Neural progenitor cell (in vitro differentiated cells): ENCODE measurements around the gene CEP68. TPM values are rescaled to one million over a fixed set of nuclear protein-coding genes. Genes with fewer than 3 reads are reported as not detected.

Experiments
- DNase-seq: peaks from one replicate; pipeline ENCODE4 v3.0.0-alpha.2; 2016; ENCODE audit warnings: low spot score
- H2AFZ ChIP-seq: fragments of 200-600 bp; sonication (generic); replicated peaks from 2 replicates; pipeline ENCODE4 v1.6.1; 2016; ENCODE audit warnings: antibody characterized with exemption
- H3F3A ChIP-seq: fragments of 200-600 bp; sonication (generic); 2 replicates; pipeline ENCODE4 v1.6.1; 2016; ENCODE audit warnings: antibody characterized with exemption, low read depth
- H3K27ac ChIP-seq: fragments of 200-600 bp; sonication (generic); 2 replicates; pipeline ENCODE4 v1.5.1; 2016; ENCODE audit warnings: mild to moderate bottlenecking
- H3K27me3 ChIP-seq: fragments of 200-600 bp; sonication (generic); 2 replicates; pipeline ENCODE4 v1.6.1; 2016; ENCODE audit warnings: mild to moderate bottlenecking, moderate library complexity
- H3K36me3 ChIP-seq: fragments of 200-600 bp; sonication (generic); 2 replicates; pipeline ENCODE4 v1.5.1; 2016
- H3K4me1 ChIP-seq: fragments of 200-600 bp; sonication (generic); 2 replicates; pipeline ENCODE4 v1.6.1; 2016; ENCODE audit warnings: mixed run types
- H3K4me2 ChIP-seq: fragments of 200-600 bp; sonication (generic); 2 replicates; pipeline ENCODE4 v1.6.1; 2016
- H3K4me3 ChIP-seq: fragments of 200-600 bp; sonication (generic); 2 replicates; pipeline ENCODE4 v1.5.1; 2016
- H3K79me2 ChIP-seq: fragments of 200-600 bp; sonication (generic); 2 replicates; pipeline ENCODE4 v1.6.1; 2016; ENCODE audit warnings: low read depth
- H3K9ac ChIP-seq: fragments of 200-600 bp; sonication (generic); 2 replicates; pipeline ENCODE4 v1.6.1; 2016
- H3K9me3 ChIP-seq: fragments of 200-600 bp; sonication (generic); 2 replicates; pipeline ENCODE4 v1.5.1; 2016; ENCODE audit warnings: low read depth
- H4K20me1 ChIP-seq: fragments of 200-600 bp; sonication (generic); 2 replicates; pipeline ENCODE4 v1.6.1; 2016; ENCODE audit warnings: low read depth
- H3K27ac Mint-ChIP-seq: 3 replicates; pipeline ENCODE4 v1.8.0; 2021; ENCODE audit warnings: mixed read lengths
- H3K27me3 Mint-ChIP-seq: 2 replicates; pipeline ENCODE4 v1.8.0; 2022; ENCODE audit warnings: low read depth, mild to moderate bottlenecking, inconsistent platforms, moderate library complexity, mixed read lengths; ENCODE audit not compliant: insufficient read depth
- H3K36me3 Mint-ChIP-seq: 3 replicates; pipeline ENCODE4 v1.8.0; 2021; ENCODE audit warnings: mixed read lengths
- H3K4me1 Mint-ChIP-seq: 3 replicates; pipeline ENCODE4 v1.8.0; 2021; ENCODE audit warnings: mixed read lengths
- H3K4me3 Mint-ChIP-seq: 3 replicates; pipeline ENCODE4 v1.8.0; 2021; ENCODE audit warnings: mild to moderate bottlenecking, moderate library complexity, mixed read lengths
- H3K9me3 Mint-ChIP-seq: 3 replicates; pipeline ENCODE4 v1.8.0; 2020; ENCODE audit warnings: mixed read lengths
- CTCF ChIP-seq: fragments of 200-600 bp; sonication (generic); IDR thresholded peaks from 2 replicates; pipeline ENCODE4 v1.5.1; 2017; ENCODE audit warnings: antibody characterized with exemption, mild to moderate bottlenecking
- EZH2 ChIP-seq: fragments of 200-600 bp; sonication (generic); IDR thresholded peaks from 2 replicates; pipeline ENCODE4 v1.6.1; 2017; ENCODE audit warnings: antibody characterized with exemption, mild to moderate bottlenecking, moderate library complexity
- EZH2phosphoT487 ChIP-seq: fragments of 200-600 bp; sonication (generic); IDR thresholded peaks from 2 replicates; pipeline ENCODE4 v1.6.1; 2017; ENCODE audit warnings: antibody characterized with exemption
- total RNA-seq: library from RNA; depleted of rRNA; stranded (reverse); fragments of >200 nt; gene quantifications from 2 replicates; pipeline ENCODE4 v1.2.3, GENCODE V29; 2015; ENCODE audit warnings: low replicate concordance

CEP68 gene
- total RNA-seq, 1 donor from 2014 or later: 36.2 TPM

DNA sequence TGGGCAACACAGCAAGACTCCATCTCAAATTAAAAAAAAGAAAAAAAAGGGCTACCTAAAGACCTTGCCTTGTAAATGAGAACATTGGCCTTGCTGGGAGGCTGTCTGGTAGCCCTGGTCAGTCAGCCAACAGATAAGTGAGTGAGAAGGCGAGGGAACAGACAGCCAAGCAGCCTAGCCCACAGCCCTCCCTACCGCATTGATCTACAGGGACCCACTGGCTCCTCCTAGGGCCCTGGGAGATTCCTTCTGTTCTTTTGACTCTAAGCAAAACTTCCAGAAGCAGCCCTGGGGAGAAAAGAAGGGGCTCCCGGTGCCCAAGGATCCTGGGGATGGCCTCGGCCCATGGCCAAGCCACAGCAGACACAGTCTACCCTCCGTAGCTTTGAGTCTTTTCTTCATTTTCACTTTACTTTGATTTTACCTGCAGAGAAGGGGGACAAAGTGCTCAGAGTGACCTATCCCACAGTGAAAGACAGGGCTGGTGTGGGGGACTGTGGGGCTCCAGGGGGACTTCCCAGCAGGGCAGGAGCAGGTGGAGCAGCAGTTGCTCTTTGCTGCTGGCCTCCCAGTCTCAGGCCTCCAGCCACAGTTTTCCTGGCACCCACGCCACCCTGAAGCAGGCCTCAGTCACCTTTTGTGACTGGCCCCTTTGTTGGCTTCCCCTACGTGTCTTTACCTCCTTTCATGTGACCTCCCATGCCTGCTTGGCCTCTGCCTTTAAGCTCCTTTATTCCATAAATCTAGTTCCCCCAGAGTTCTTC is 5.1 kb downstream of the CEP68 start:
- Histone ChIP-seq H3K27ac (no peak overlapping the region), H3K4me3 (no peak overlapping the region), H3K4me1 (peaks cover 24% of the 10 kb centered on the region), H2AFZ (no peak overlapping the region), H3K4me2 (peak overlapping the region; percentile 19), H3K9ac (no peak overlapping the region), H4K20me1 (peaks cover 81% of the 10 kb centered on the region), H3K9me3 (no peaks in the 10 kb centered on the region), H3K79me2 (peaks cover 98% of the 10 kb centered on the region), H3F3A (no peaks in the 10 kb centered on the region), H3K36me3 (no peaks in the 10 kb centered on the region), H3K27me3 (no peaks in the 10 kb centered on the region)
- peaks cover 43% of the 10 kb centered on the region for H3K4me1 Mint-ChIP-seq
- peak overlapping the region; percentile 72 for H3K27ac Mint-ChIP-seq
- TF ChIP-seq EZH2phosphoT487: no peak
- DNase-seq: no peak
- H3K4me3 Mint-ChIP-seq: no peak overlapping the region
- no peaks in the 10 kb centered on the region for H3K9me3 Mint-ChIP-seq
- H3K36me3 Mint-ChIP-seq: peaks cover 9% of the 10 kb centered on the region
- H3K27me3 Mint-ChIP-seq: peaks cover 2% of the 10 kb centered on the region

GRCh38 chr2:65061910-65062339 is 5.7 kb downstream of the CEP68 start:
- Histone ChIP-seq H3K9ac (no peak overlapping the region), H3K79me2 (peaks cover 100% of the 10 kb centered on the region), H4K20me1 (peaks cover 83% of the 10 kb centered on the region), H3K4me2 (peak overlapping the region; percentile 19), H3K27me3 (no peaks in the 10 kb centered on the region), H2AFZ (no peak overlapping the region), H3K4me3 (no peak overlapping the region), H3F3A (no peaks in the 10 kb centered on the region), H3K4me1 (peaks cover 24% of the 10 kb centered on the region), H3K9me3 (no peaks in the 10 kb centered on the region), H3K36me3 (no peaks in the 10 kb centered on the region), H3K27ac (no peak overlapping the region)
- peak overlapping the region; percentile 72 for H3K27ac Mint-ChIP-seq
- peaks cover 9% of the 10 kb centered on the region for H3K36me3 Mint-ChIP-seq
- no peaks in the 10 kb centered on the region for H3K9me3 Mint-ChIP-seq
- no peak overlapping the region for H3K4me3 Mint-ChIP-seq
- DNase-seq: no peak
- peaks cover 2% of the 10 kb centered on the region for H3K27me3 Mint-ChIP-seq
- no peak for TF ChIP-seq EZH2phosphoT487
- H3K4me1 Mint-ChIP-seq: peaks cover 42% of the 10 kb centered on the region

DNA sequence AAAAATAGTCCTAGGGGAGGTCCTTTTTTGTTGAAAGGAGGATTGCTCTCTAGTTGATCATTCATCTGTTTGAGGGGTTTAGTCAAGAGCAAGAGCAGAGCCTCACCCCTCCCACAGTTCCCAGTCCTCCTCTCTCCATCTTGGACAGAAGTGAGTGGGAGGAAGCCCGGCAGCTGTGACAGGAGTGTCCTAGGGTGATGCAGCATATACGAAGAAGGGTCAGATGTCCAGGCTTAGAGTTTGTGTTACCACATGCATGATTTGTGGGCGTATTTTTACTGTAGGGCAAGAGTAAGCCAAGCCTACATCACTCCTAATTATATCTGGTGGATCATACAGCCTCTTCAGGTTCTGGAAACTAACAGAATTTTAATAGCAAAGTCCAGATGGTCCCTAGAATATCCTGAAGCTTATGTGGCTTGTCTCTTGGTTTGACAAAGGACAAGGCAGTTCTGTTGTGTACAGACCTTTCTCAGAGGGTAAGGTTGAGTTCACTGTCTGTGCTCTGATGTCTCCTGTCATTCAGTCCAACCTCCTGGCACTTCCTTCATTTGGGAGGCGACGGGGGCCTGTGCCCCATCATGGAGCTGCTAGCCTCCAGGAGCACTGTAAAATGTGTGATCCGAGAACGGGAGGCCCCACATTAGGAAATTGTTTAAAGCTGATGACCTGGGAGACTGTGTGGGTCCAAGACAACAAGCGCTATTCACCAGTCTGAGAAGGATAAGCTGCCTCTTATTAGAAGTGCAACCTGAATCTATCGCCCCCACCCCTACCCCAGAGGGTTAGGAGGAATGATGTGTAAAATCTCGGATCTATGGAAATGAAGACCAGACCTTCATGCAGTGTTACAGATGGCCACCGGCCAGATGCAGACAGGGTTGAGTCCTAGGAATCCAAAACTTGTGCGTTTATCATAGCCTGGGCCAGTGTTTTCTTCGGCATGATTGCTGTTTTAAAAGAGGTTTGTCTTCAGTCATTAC is 6.9 kb downstream of the CEP68 start:
- Histone ChIP-seq H3K36me3 (no peaks in the 10 kb centered on the region), H3K9ac (no peak overlapping the region), H4K20me1 (peaks cover 93% of the 10 kb centered on the region), H3K27me3 (no peaks in the 10 kb centered on the region), H2AFZ (no peak overlapping the region), H3K27ac (no peak overlapping the region), H3K9me3 (no peaks in the 10 kb centered on the region), H3K4me1 (peaks cover 16% of the 10 kb centered on the region), H3K79me2 (peaks cover 100% of the 10 kb centered on the region), H3K4me2 (no peak overlapping the region), H3K4me3 (no peak overlapping the region), H3F3A (no peaks in the 10 kb centered on the region)
- DNase-seq: no peak
- no peaks in the 10 kb centered on the region for H3K9me3 Mint-ChIP-seq
- peaks cover 5% of the 10 kb centered on the region for H3K27me3 Mint-ChIP-seq
- H3K4me3 Mint-ChIP-seq: no peak overlapping the region
- no peak for TF ChIP-seq CTCF
- no peak for TF ChIP-seq EZH2phosphoT487
- TF ChIP-seq EZH2: no peak
- H3K27ac Mint-ChIP-seq: no peak overlapping the region
- H3K4me1 Mint-ChIP-seq: peaks cover 31% of the 10 kb centered on the region
- peaks cover 7% of the 10 kb centered on the region for H3K36me3 Mint-ChIP-seq

DNA sequence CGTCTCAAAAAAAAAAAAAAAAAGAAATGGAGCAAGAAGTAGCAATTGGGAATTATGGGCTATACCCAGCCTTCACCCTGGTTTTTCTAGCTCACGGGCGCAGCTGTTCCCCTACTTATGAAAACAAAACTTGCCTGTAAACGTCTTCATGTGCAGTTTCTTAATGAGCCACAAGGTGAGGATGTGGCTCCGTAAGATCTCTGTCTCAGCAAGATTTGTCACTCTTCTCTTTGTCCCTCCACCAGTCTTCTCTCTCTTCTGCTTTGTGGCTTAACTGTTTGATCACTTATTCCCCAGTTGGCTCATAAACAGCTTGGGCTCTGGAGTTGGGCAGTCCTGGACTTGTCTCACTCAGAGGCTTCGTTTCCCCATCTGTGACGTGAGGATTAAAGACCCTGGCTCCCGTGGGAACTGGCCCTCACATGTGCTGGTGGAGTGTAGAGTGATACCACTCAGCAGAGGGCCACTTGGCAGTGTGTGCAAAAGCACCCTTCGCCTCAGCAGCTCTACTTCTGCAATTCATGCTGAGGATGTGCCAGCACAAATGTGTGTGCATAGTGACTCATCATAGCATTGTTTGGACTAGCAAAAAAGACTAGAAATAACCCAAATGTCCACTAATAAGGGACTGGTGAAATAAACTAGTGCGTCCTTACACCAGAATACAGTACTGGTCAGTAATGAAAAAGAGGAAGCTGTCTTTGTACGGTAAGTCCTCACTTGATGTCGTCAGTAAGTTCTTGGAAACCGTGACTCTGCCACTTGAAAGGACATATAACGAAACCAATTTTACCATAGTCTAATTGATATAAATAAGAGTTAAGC is 8.7 kb downstream of the CEP68 start:
- no peak overlapping the region for H3K27ac ChIP-seq
- no peak overlapping the region for H3K4me2 ChIP-seq
- peak; percentile 55 for DNase-seq

More for the DNA sequence above, 8.7 kb downstream of the CEP68 start:
- Mint-ChIP-seq H3K4me1 (peaks cover 29% of the 10 kb centered on the region), H3K27ac (no peak overlapping the region), H3K36me3 (peaks cover 9% of the 10 kb centered on the region), H3K4me3 (no peak overlapping the region), H3K27me3 (peaks cover 5% of the 10 kb centered on the region), H3K9me3 (no peaks in the 10 kb centered on the region)
- Histone ChIP-seq H3F3A (no peaks in the 10 kb centered on the region), H3K9me3 (no peaks in the 10 kb centered on the region), H4K20me1 (peaks cover 94% of the 10 kb centered on the region), H3K36me3 (no peaks in the 10 kb centered on the region), H3K4me3 (no peak overlapping the region), H3K9ac (no peak overlapping the region), H2AFZ (no peak overlapping the region), H3K79me2 (peaks cover 91% of the 10 kb centered on the region), H3K4me1 (peaks cover 10% of the 10 kb centered on the region), H3K27me3 (no peaks in the 10 kb centered on the region)
- peak; percentile 51 for TF ChIP-seq CTCF
- TF ChIP-seq EZH2phosphoT487: no peak
